ENCODE measurements around the gene TARS3.

- TF ChIP-seq CTCF (IDR thresholded peaks at IDR 0.05) (peak in 1 of 5 experiments; percentile 9), POLR2A (IDR thresholded peaks at IDR 0.05) (no peak), EP300 (IDR thresholded peaks at IDR 0.05) (no peak)
Observed at GRCh38 chr15:101664303-101664913, 59.9 kb downstream of the TARS3 start.
